H1 (cell line): ENCODE data around the gene PRSS12.

Experiments
- POLR2A ChIP-seq, 2 experiments: IDR thresholded peaks; 1 replicate in 1 of 2; 2 replicates in 1 of 2; pipeline ENCODE4 v1.6.1; 2011; ENCODE audit warnings: low read depth in 2 of 2, low read length in 2 of 2, mild to moderate bottlenecking in 2 of 2; ENCODE audit errors: control extremely low read depth in 1 of 2
- TF ChIP-seq, protein P1 (sequence below), 3 experiments: IDR thresholded peaks; 1 replicate in 2 of 3; 2 replicates in 1 of 3; pipeline versions ENCODE4 v1.5.1 to v1.6.1; 2011; ENCODE audit warnings: low read length in 3 of 3, mild to moderate bottlenecking in 3 of 3, inconsistent platforms in 2 of 3, low read depth in 1 of 3, moderate library complexity in 1 of 3; ENCODE audit not compliant: insufficient read depth in 1 of 3; ENCODE audit errors: control extremely low read depth in 1 of 3

DNA sequence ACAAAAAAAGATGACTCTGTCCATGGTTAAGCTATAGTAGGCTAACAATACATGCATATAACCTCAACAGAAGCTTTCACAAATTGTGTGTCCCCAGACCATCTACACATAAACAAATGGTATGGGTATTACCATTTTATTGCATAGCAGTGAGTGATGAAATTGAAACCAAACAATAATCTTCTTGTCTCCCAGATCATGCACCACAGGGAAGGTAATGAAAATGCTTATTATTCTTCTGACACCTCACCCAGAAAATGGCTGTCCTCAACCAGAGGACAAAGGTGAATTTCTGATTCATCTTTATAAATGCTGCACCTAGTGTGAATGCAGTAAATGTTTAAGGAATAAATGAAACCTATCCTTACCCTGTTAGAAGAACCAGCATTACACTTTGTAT, 8.0 kb downstream of the PRSS12 start:
- TF ChIP-seq, protein P1, sequence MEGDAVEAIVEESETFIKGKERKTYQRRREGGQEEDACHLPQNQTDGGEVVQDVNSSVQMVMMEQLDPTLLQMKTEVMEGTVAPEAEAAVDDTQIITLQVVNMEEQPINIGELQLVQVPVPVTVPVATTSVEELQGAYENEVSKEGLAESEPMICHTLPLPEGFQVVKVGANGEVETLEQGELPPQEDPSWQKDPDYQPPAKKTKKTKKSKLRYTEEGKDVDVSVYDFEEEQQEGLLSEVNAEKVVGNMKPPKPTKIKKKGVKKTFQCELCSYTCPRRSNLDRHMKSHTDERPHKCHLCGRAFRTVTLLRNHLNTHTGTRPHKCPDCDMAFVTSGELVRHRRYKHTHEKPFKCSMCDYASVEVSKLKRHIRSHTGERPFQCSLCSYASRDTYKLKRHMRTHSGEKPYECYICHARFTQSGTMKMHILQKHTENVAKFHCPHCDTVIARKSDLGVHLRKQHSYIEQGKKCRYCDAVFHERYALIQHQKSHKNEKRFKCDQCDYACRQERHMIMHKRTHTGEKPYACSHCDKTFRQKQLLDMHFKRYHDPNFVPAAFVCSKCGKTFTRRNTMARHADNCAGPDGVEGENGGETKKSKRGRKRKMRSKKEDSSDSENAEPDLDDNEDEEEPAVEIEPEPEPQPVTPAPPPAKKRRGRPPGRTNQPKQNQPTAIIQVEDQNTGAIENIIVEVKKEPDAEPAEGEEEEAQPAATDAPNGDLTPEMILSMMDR (IDR thresholded peaks at IDR 0.05; ENCODE audit: control extremely low read depth in 1 of 3, insufficient read depth in 1 of 3, low read depth in 1 of 3, low read length in 3 of 3): no peak
- TF ChIP-seq POLR2A (IDR thresholded peaks at IDR 0.05; ENCODE audit: control extremely low read depth in 1 of 2, low read depth in 2 of 2, low read length in 2 of 2): no peak
